ENCODE data around the gene DAAM2.

DAAM2 gene

GRCh38 chr6:39911513-39912125, 119.4 kb downstream of the DAAM2 start:
- DNase-seq = no peak

- DNase-seq = no peak
Measured at GRCh38 chr6:39912446-39912845, 120.3 kb downstream of the DAAM2 start.

GRCh38 chr6:39913391-39913916, 121.3 kb downstream of the DAAM2 start:
- DNase-seq = no peak

GRCh38 chr6:39914239-39914638, 122.1 kb downstream of the DAAM2 start:
- DNase-seq = no peak

- DNase-seq = no peak
Measured at GRCh38 chr6:39915866-39916265, 123.7 kb downstream of the DAAM2 start.

- no peak for DNase-seq
Measured at GRCh38 chr6:39917329-39917728, 125.2 kb downstream of the DAAM2 start.

- no peak for DNase-seq
Measured at GRCh38 chr6:39917981-39918380, 125.8 kb downstream of the DAAM2 start.

- no peak for DNase-seq
Measured at GRCh38 chr6:39918831-39919230, 126.7 kb downstream of the DAAM2 start.

- no peak for DNase-seq
Measured at GRCh38 chr6:39920157-39920556, 128.0 kb downstream of the DAAM2 start.

- no peak for DNase-seq
Measured at GRCh38 chr6:39922821-39923220, 130.6 kb downstream of the DAAM2 start.

- no peak for DNase-seq
Measured at GRCh38 chr6:39923394-39923793, 131.2 kb downstream of the DAAM2 start.

GRCh38 chr6:39923861-39924260, 131.7 kb downstream of the DAAM2 start:
- DNase-seq = no peak

GRCh38 chr6:39924283-39924682, 132.1 kb downstream of the DAAM2 start:
- no peak for DNase-seq

- DNase-seq = no peak
Measured at GRCh38 chr6:39925191-39925930, 133.2 kb downstream of the DAAM2 start.

GRCh38 chr6:39925931-39926290, 133.7 kb downstream of the DAAM2 start:
- no peak for DNase-seq

GRCh38 chr6:39926668-39927067, 134.5 kb downstream of the DAAM2 start:
- no peak for DNase-seq

- no peak for DNase-seq
Measured at GRCh38 chr6:39927159-39927558, 135.0 kb downstream of the DAAM2 start.

GRCh38 chr6:39929039-39929732, 137.0 kb downstream of the DAAM2 start:
- DNase-seq = no peak

GRCh38 chr6:39929733-39930461, 137.7 kb downstream of the DAAM2 start:
- DNase-seq = no peak

GRCh38 chr6:39930540-39930939, 138.4 kb downstream of the DAAM2 start:
- DNase-seq = no peak

- no peak for DNase-seq
Measured at GRCh38 chr6:39931607-39932006, 139.4 kb downstream of the DAAM2 start.

GRCh38 chr6:39932386-39932910, 140.3 kb downstream of the DAAM2 start:
- DNase-seq = no peak

- DNase-seq = no peak
Measured at GRCh38 chr6:39933669-39934130, 141.5 kb downstream of the DAAM2 start.

Data from activated naive CD4-positive, alpha-beta T cell treated with Interleukin-2 at 50 U/mL for 16 hours (primary cell).